ENCODE data around the gene PRKG1. TPM values are rescaled to one million over a fixed set of nuclear protein-coding genes. Genes with fewer than 3 reads are reported as not detected.
A peak's percentile ranks its signal among the peaks of the same experiment; 100 is the strongest.

PRKG1 gene
- total RNA-seq, 1 donor from 2014 or later = 50.2 TPM

- H3K9me3 ChIP-seq = no peaks in the 10 kb centered on the region
- no peak for DNase-seq (ENCODE audit: low spot score in 2 of 2)
- H3K4me1 ChIP-seq = no peaks in the 10 kb centered on the region
- no peak for TF ChIP-seq CTCF (IDR thresholded peaks at IDR 0.05)
- intact Hi-C loops (cut with DNase I) = no loop called here
- no peaks in the 10 kb centered on the region for H3K27me3 ChIP-seq
- peak overlapping the region in 1 of 2 donors; percentile 10 for H3K27ac ChIP-seq
- H3K36me3 ChIP-seq = no peaks in the 10 kb centered on the region
- H3K4me3 ChIP-seq = no peak overlapping the region
Measured at GRCh38 chr10:51596695-51597094, 522.4 kb downstream of the PRKG1 start.

DNA sequence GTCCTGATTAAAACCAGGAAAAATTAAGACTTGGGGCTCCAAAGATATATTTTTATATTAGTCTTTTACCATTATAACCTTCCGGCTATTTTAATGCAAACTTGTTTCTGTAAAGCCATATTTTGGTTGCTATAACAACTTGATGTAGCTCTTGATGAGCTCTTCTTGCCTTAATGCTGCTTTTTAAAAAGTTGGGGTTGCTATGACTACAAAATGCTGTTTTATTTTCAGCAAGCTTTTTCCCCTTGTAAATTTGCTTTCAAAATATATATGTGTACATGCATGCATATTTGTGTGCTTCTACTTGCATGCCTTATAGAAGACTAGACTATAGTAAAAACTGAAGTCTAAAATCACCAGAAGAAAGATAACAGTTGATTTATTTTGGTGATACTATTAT is 525.4 kb downstream of the PRKG1 start:
- Histone ChIP-seq H3K27me3 (no peaks in the 10 kb centered on the region), H3K27ac (no peak overlapping the region), H3K36me3 (no peaks in the 10 kb centered on the region), H3K9me3 (no peaks in the 10 kb centered on the region), H3K4me1 (no peaks in the 10 kb centered on the region), H3K4me3 (no peak overlapping the region)
- intact Hi-C loops (cut with DNase I) = no loop called here
- TF ChIP-seq CTCF (IDR thresholded peaks at IDR 0.05) = no peak
- no peak for DNase-seq (ENCODE audit: low spot score in 2 of 2)

GRCh38 chr10:51602326-51602725 is 528.0 kb downstream of the PRKG1 start:
- no peak for TF ChIP-seq CTCF (IDR thresholded peaks at IDR 0.05)
- Histone ChIP-seq H3K27me3 (no peaks in the 10 kb centered on the region), H3K9me3 (no peaks in the 10 kb centered on the region), H3K4me3 (no peak overlapping the region), H3K27ac (no peak overlapping the region), H3K36me3 (no peaks in the 10 kb centered on the region), H3K4me1 (peaks cover 0 to 3% of the 10 kb centered on the region in 2 donors)
- DNase-seq (ENCODE audit: low spot score in 2 of 2) = no peak
- intact Hi-C loops (cut with DNase I) = no loop called here

GRCh38 chr10:51604579-51604978 is 530.3 kb downstream of the PRKG1 start:
- H3K9me3 ChIP-seq = no peaks in the 10 kb centered on the region
- peaks cover 0 to 3% of the 10 kb centered on the region in 2 donors for H3K4me1 ChIP-seq
- no peaks in the 10 kb centered on the region for H3K36me3 ChIP-seq
- H3K27me3 ChIP-seq = no peaks in the 10 kb centered on the region
- DNase-seq (ENCODE audit: low spot score in 2 of 2) = no peak
- H3K4me3 ChIP-seq = no peak overlapping the region
- intact Hi-C loops (cut with DNase I) = no loop called here
- H3K27ac ChIP-seq = no peak overlapping the region
- TF ChIP-seq CTCF (IDR thresholded peaks at IDR 0.05) = no peak

DNA sequence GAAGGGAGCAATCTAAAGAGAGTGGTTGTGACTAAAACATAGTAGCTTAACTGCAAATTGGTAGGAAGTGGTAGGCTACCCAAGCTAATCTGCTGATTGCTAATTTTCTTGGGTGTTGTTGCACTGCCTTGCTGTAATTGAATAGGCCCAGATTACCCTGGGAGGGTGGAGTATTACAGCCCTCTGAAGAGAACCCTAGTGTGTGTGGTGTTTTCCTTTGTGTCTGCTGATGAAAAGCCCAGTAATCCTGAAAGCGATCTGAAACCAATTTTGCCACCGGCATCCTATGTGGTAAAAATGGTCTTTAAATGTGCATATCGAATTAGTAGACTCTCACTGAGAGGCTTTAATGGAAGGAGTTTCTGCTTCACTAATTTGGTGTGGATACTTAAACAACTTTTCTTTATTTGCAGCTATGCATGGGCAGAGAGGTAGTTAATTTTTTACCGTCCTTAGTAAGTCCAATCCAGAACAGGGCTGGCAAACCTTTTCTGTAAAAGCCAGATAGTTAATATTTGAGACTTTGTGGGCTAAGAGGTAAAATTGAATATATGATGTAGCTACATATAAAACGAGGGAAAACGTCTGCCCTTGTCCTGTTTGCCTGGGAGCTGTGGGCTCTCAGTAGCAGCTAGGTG is 532.7 kb downstream of the PRKG1 start:
- H3K4me1 ChIP-seq = peaks cover 0 to 3% of the 10 kb centered on the region in 2 donors
- no peak for DNase-seq (ENCODE audit: low spot score in 2 of 2)
- H3K36me3 ChIP-seq = no peaks in the 10 kb centered on the region
- H3K27ac ChIP-seq = peak overlapping the region in 1 of 2 donors; percentile 18
- H3K9me3 ChIP-seq = peaks cover 0 to 6% of the 10 kb centered on the region in 2 donors
- H3K27me3 ChIP-seq = no peaks in the 10 kb centered on the region
- H3K4me3 ChIP-seq = no peak overlapping the region
- intact Hi-C loops (cut with DNase I) = no loop called here
- no peak for TF ChIP-seq CTCF (IDR thresholded peaks at IDR 0.05)

DNA sequence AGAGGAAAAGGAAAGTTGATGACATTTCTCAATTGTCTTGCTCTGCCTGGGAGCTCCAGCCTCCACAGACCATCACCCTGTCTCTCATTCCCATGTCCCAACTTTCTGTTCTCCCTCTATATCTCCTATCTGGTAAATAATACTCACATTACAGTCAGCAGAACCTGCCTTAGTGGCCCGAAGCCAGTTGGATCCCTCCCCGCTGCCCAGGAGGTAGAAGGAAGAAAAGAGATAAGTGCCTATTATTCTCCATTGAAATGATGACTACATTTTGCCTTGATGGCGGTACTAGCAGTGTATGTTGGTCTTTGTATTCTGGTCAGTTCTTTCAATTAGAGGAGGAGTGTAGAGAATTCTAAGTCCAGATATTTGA is 533.2 kb downstream of the PRKG1 start:
- intact Hi-C loops (cut with DNase I) = no loop called here
- Histone ChIP-seq H3K4me3 (no peak overlapping the region), H3K27me3 (no peaks in the 10 kb centered on the region), H3K4me1 (peaks cover 0 to 3% of the 10 kb centered on the region in 2 donors), H3K27ac (peak overlapping the region in 1 of 2 donors; percentile 18), H3K36me3 (no peaks in the 10 kb centered on the region), H3K9me3 (peaks cover 0 to 9% of the 10 kb centered on the region in 2 donors)
- no peak for DNase-seq (ENCODE audit: low spot score in 2 of 2)
- TF ChIP-seq CTCF (IDR thresholded peaks at IDR 0.05) = no peak
